Measurements from ENCODE around the gene CFB. TPM values are rescaled to one million over a fixed set of nuclear protein-coding genes. Genes with fewer than 3 reads are reported as not detected.

The CFB gene
- total and polyA plus RNA-seq, 2 of the 4 experiments (the other 2 are of a cell fraction): 1.8 to 6.1 TPM

- in situ Hi-C loops (cut with MboI; ENCODE audit: low sequenced_read_pairs): no loop called here
- H3K4me3 ChIP-seq (ENCODE audit: insufficient read depth, low read depth, low read length): no peak overlapping the region
Observed at GRCh38 chr6:31915351-31915750, 30.5 kb upstream of the CFB start.

More at GRCh38 chr6:31915351-31915750, 30.5 kb upstream of the CFB start:
- Histone ChIP-seq H3K23ac (ENCODE audit: low read depth, low read length) (no peak overlapping the region), H3K56ac (ENCODE audit: extremely low read depth, insufficient read depth, low read length) (no peak overlapping the region), H3K14ac (replicated peaks; ENCODE audit: low read depth, low read length) (no peak overlapping the region), H2BK20ac (ENCODE audit: low read depth, low read length) (no peak overlapping the region), H2AFZ (replicated peaks; ENCODE audit: low read length, poor library complexity) (no peak overlapping the region), H2BK5ac (ENCODE audit: low read depth, low read length, poor library complexity, severe bottlenecking) (no peak overlapping the region), H3K27me3 (ENCODE audit: control insufficient read depth, insufficient read depth, low read length) (no peaks in the 10 kb centered on the region), H2AK5ac (ENCODE audit: low read depth, low read length) (no peak overlapping the region), H3K36me3 (ENCODE audit: control insufficient read depth, insufficient read depth, low read length) (no peaks in the 10 kb centered on the region), H3K18ac (ENCODE audit: low read depth, low read length) (no peak overlapping the region), H3K4me1 (ENCODE audit: control insufficient read depth, insufficient read depth, low read length) (peaks cover 3% of the 10 kb centered on the region; the same call in 1 of the 2 replicates), H3K9me1 (ENCODE audit: insufficient read depth, low read length) (peaks cover 9% of the 10 kb centered on the region; the same call in 1 of the 2 replicates), H2BK15ac (ENCODE audit: low read depth, low read length) (no peak overlapping the region), H2AK9ac (replicated peaks; ENCODE audit: low read depth, low read length, poor library complexity) (no peak overlapping the region), H4K5ac (ENCODE audit: low read depth, low read length) (no peak overlapping the region), H3K9me3 (ENCODE audit: control insufficient read depth, insufficient read depth, low read length) (no peaks in the 10 kb centered on the region), H3K9ac (ENCODE audit: low read depth, low read length) (no peak overlapping the region), H3K27ac (ENCODE audit: insufficient read depth, low read length) (no peak overlapping the region), H3K4me2 (ENCODE audit: low read depth, low read length) (no peak overlapping the region), H4K8ac (ENCODE audit: low read depth in 2 of 2, low read length in 2 of 2) (no peak overlapping the region), H2BK120ac (ENCODE audit: low read depth, low read length) (no peak overlapping the region), H3K79me1 (ENCODE audit: low read depth in 1 of 2, low read length in 2 of 2) (no peaks in the 10 kb centered on the region), H4K91ac (ENCODE audit: insufficient read depth, low read depth, low read length) (no peak overlapping the region), H3K4ac (ENCODE audit: low read depth, low read length) (no peak overlapping the region), H4K20me1 (ENCODE audit: insufficient read depth, low read length) (no peaks in the 10 kb centered on the region)
- POLR2A ChIA-PET (ENCODE audit: unreplicated experiment): no interaction called here
- TF ChIP-seq RCOR1 (IDR thresholded peaks at IDR 0.05; ENCODE audit: insufficient replicate concordance, low read length) (no peak), SMC3 (IDR thresholded peaks at IDR 0.05; ENCODE audit: low read depth, low read length) (no peak), NFE2L2 (IDR thresholded peaks at IDR 0.05; ENCODE audit: low read depth, low read length) (no peak)
- no TSS peak for BruUV-seq (replicated peaks)
- intact Hi-C loops (cut with micrococcal nuclease) (no loop called here), dilution Hi-C loops (cut with HindIII; ENCODE audit: low sequenced_read_pairs, unreplicated experiment) (no loop called here)
- DNase-seq: no peak
- no peak for ATAC-seq (ENCODE audit: low read depth)
- CTCF ChIA-PET: no interaction called here

All from IMR-90 (cell line).